ENCODE measurements around the gene REXO1.

DNA sequence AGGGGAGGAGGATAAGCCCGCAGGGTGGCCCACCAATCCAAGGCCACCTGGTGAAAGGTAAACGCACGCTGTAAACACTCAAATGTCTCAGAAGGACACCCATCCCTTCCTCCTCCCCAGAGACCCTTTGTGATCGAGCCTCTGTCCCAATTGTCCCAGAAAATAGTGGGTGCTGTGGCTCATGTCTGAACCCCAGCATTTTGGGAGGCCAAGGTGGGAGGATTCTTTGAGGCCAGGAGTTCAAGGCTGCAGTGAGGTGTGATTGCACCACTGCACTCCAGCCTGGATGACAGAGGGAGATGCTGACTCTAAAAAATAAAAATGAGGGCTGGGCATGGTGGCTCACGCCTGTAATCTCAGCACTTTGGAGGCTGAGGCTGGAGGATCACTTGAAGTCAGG, 40.1 kb upstream of the REXO1 start:
- TF ChIP-seq, protein P1, sequence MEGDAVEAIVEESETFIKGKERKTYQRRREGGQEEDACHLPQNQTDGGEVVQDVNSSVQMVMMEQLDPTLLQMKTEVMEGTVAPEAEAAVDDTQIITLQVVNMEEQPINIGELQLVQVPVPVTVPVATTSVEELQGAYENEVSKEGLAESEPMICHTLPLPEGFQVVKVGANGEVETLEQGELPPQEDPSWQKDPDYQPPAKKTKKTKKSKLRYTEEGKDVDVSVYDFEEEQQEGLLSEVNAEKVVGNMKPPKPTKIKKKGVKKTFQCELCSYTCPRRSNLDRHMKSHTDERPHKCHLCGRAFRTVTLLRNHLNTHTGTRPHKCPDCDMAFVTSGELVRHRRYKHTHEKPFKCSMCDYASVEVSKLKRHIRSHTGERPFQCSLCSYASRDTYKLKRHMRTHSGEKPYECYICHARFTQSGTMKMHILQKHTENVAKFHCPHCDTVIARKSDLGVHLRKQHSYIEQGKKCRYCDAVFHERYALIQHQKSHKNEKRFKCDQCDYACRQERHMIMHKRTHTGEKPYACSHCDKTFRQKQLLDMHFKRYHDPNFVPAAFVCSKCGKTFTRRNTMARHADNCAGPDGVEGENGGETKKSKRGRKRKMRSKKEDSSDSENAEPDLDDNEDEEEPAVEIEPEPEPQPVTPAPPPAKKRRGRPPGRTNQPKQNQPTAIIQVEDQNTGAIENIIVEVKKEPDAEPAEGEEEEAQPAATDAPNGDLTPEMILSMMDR (IDR thresholded peaks at IDR 0.05): no peak
- TF ChIP-seq POLR2A (IDR thresholded peaks at IDR 0.05): no peak

Measured in testis (tissue), 2 donors.